ENCODE measurements around the gene AFF4. TPM values are rescaled to one million over a fixed set of nuclear protein-coding genes. Genes with fewer than 3 reads are reported as not detected.

Gene AFF4
- polyA plus RNA-seq, 1 donor from 2014 or later: 60.6 TPM

GRCh38 chr5:132909702-132910101 is 53.7 kb downstream of the AFF4 start:
- H3F3A ChIP-seq (ENCODE audit: insufficient read depth, low read length, poor library complexity, severe bottlenecking): no peaks in the 10 kb centered on the region
- no peaks in the 10 kb centered on the region for H3K9me2 ChIP-seq (ENCODE audit: insufficient read depth, low read length)
- H3K9ac ChIP-seq (ENCODE audit: low read length): no peak overlapping the region
- no peak overlapping the region for H3K27ac ChIP-seq (ENCODE audit: low read length)
- H3K36me3 ChIP-seq (ENCODE audit: insufficient read depth, low read length): no peaks in the 10 kb centered on the region
- no peak overlapping the region for H3K4me2 ChIP-seq (ENCODE audit: low read length)
- no peaks in the 10 kb centered on the region for H3K27me3 ChIP-seq (ENCODE audit: insufficient read depth, low read depth, low read length)
- no peak overlapping the region for H3K4me3 ChIP-seq (ENCODE audit: low read length)
- H3K79me2 ChIP-seq (replicated peaks; ENCODE audit: insufficient read depth, low read length): peaks cover 22% of the 10 kb centered on the region
- TF ChIP-seq POLR2AphosphoS5 (IDR thresholded peaks at IDR 0.05): no peak
- TF ChIP-seq TAF1 (IDR thresholded peaks at IDR 0.05; ENCODE audit: low read depth): no peak
- no peak for TF ChIP-seq CTCF (IDR thresholded peaks at IDR 0.05; ENCODE audit: poor library complexity, severe bottlenecking)
- no peak for TF ChIP-seq MXI1 (conservative IDR thresholded peaks at IDR 0.05; ENCODE audit: poor library complexity, severe bottlenecking)
- no peak for TF ChIP-seq EZH2 (IDR thresholded peaks at IDR 0.05; ENCODE audit: borderline replicate concordance, insufficient read depth, low read length, poor library complexity, severe bottlenecking)
- TF ChIP-seq SMC3 (conservative IDR thresholded peaks at IDR 0.05; ENCODE audit: poor library complexity): no peak
- TF ChIP-seq RAD21 (conservative IDR thresholded peaks at IDR 0.05): no peak
- no peak for TF ChIP-seq EP300 (conservative IDR thresholded peaks at IDR 0.05; ENCODE audit: poor library complexity, severe bottlenecking)
- TF ChIP-seq REST (IDR thresholded peaks at IDR 0.05; ENCODE audit: borderline replicate concordance): no peak
- H4K20me1 ChIP-seq (ENCODE audit: insufficient read depth): no peaks in the 10 kb centered on the region
- H2AFZ ChIP-seq (ENCODE audit: low read depth, low read length): no peak overlapping the region
- H3K9me3 ChIP-seq (ENCODE audit: low read length): no peaks in the 10 kb centered on the region

GRCh38 chr5:132907161-132907560 is 56.3 kb downstream of the AFF4 start:
- H3K36me3 ChIP-seq (ENCODE audit: insufficient read depth, low read length): no peaks in the 10 kb centered on the region

More at GRCh38 chr5:132907161-132907560, 56.3 kb downstream of the AFF4 start:
- Histone ChIP-seq H2AFZ (ENCODE audit: low read depth, low read length) (no peak overlapping the region), H3K4me3 (ENCODE audit: low read length) (no peak overlapping the region), H3K9ac (ENCODE audit: low read length) (no peak overlapping the region), H3K9me3 (ENCODE audit: low read length) (no peaks in the 10 kb centered on the region), H3K79me2 (replicated peaks; ENCODE audit: insufficient read depth, low read length) (peaks cover 20% of the 10 kb centered on the region), H3K4me2 (ENCODE audit: low read length) (no peak overlapping the region), H3F3A (ENCODE audit: insufficient read depth, low read length, poor library complexity, severe bottlenecking) (no peaks in the 10 kb centered on the region), H3K27ac (ENCODE audit: low read length) (no peak overlapping the region), H3K9me2 (ENCODE audit: insufficient read depth, low read length) (no peaks in the 10 kb centered on the region), H3K27me3 (ENCODE audit: insufficient read depth, low read depth, low read length) (no peaks in the 10 kb centered on the region), H4K20me1 (ENCODE audit: insufficient read depth) (no peaks in the 10 kb centered on the region)
- TF ChIP-seq SMC3 (conservative IDR thresholded peaks at IDR 0.05; ENCODE audit: poor library complexity) (no peak), CTCF (IDR thresholded peaks at IDR 0.05; ENCODE audit: poor library complexity, severe bottlenecking) (no peak), EZH2 (IDR thresholded peaks at IDR 0.05; ENCODE audit: borderline replicate concordance, insufficient read depth, low read length, poor library complexity, severe bottlenecking) (no peak), RAD21 (conservative IDR thresholded peaks at IDR 0.05) (no peak), POLR2AphosphoS5 (IDR thresholded peaks at IDR 0.05) (no peak), REST (IDR thresholded peaks at IDR 0.05; ENCODE audit: borderline replicate concordance) (no peak), EP300 (conservative IDR thresholded peaks at IDR 0.05; ENCODE audit: poor library complexity, severe bottlenecking) (no peak), MXI1 (conservative IDR thresholded peaks at IDR 0.05; ENCODE audit: poor library complexity, severe bottlenecking) (no peak), TAF1 (IDR thresholded peaks at IDR 0.05; ENCODE audit: low read depth) (no peak)

Data from neural cell (in vitro differentiated cells).